NCI-H1417 (cell line): Measurements from ENCODE around the gene RAET1G.
"Not testable (repeated sequence)": the region's sequence is repeated elsewhere in the genome, so short reads cannot be mapped to it uniquely, and the experiment has no call there.

Experiments
- DNase-seq, 3 experiments: peaks; one replicate each; lab custom pipeline; 2025; lab: John Stamatoyannopoulos, UW

The RAET1G gene

GRCh38 chr6:149953934-149954327 lies 31.0 kb upstream of the RAET1G start:
- DNase-seq: not testable (repeated sequence)

- DNase-seq: not testable (repeated sequence)
Measured at GRCh38 chr6:149953390-149953789, 30.5 kb upstream of the RAET1G start.

- no peak for DNase-seq
Measured at GRCh38 chr6:149951626-149952025, 28.7 kb upstream of the RAET1G start.

GRCh38 chr6:149951096-149951495 lies 28.2 kb upstream of the RAET1G start:
- DNase-seq: no peak

- DNase-seq: no peak
Measured at GRCh38 chr6:149950423-149950822, 27.5 kb upstream of the RAET1G start.

GRCh38 chr6:149948616-149949015 lies 25.7 kb upstream of the RAET1G start:
- DNase-seq: no peak

GRCh38 chr6:149948011-149948410 lies 25.1 kb upstream of the RAET1G start:
- DNase-seq: no peak

GRCh38 chr6:149947533-149947932 lies 24.6 kb upstream of the RAET1G start:
- DNase-seq: not testable (repeated sequence)

- DNase-seq: not testable (repeated sequence)
Measured at GRCh38 chr6:149946631-149947030, 23.7 kb upstream of the RAET1G start.

GRCh38 chr6:149945276-149945675 lies 22.4 kb upstream of the RAET1G start:
- DNase-seq: not testable (repeated sequence)

- DNase-seq: not testable (repeated sequence)
Measured at GRCh38 chr6:149943321-149943720, 20.4 kb upstream of the RAET1G start.

- DNase-seq: peak in 2 of 3 experiments; percentile 50 to 62
Measured at GRCh38 chr6:149942461-149942829, 19.5 kb upstream of the RAET1G start.

- DNase-seq: peak; percentile 81 to 95 (median 93)
Measured at GRCh38 chr6:149941583-149942460, 18.9 kb upstream of the RAET1G start, which contains the start of gene ULBP2. ULBP2 (plus strand) TSS chr6:149942014; CDS start chr6:149942073, 59 bp downstream.

GRCh38 chr6:149940672-149940982 lies 17.7 kb upstream of the RAET1G start:
- no peak for DNase-seq

GRCh38 chr6:149939909-149940671 lies 17.2 kb upstream of the RAET1G start:
- DNase-seq: no peak

- DNase-seq: no peak
Measured at GRCh38 chr6:149939356-149939648, 16.4 kb upstream of the RAET1G start.

GRCh38 chr6:149938571-149939355 lies 15.8 kb upstream of the RAET1G start:
- DNase-seq: peak in 2 of 3 experiments; percentile 50 to 67

- peak in 1 of 3 experiments; percentile 65 for DNase-seq
Measured at GRCh38 chr6:149938013-149938570, 15.2 kb upstream of the RAET1G start.

GRCh38 chr6:149936743-149937142 lies 13.8 kb upstream of the RAET1G start:
- no peak for DNase-seq

- no peak for DNase-seq
Measured at GRCh38 chr6:149935668-149936067, 12.7 kb upstream of the RAET1G start.

GRCh38 chr6:149935246-149935645 lies 12.3 kb upstream of the RAET1G start:
- no peak for DNase-seq
